Measurements from ENCODE around the gene PCDHGA4. TPM values are rescaled to one million over a fixed set of nuclear protein-coding genes. Genes with fewer than 3 reads are reported as not detected.
A peak's percentile ranks its signal among the peaks of the same experiment; 100 is the strongest.

Gene PCDHGA4
- total RNA-seq, 1 donor from 2014 or later = 0.72 TPM

- H3K27ac Mint-ChIP-seq (ENCODE audit: unreplicated experiment) = no peak overlapping the region
- H3K4me3 Mint-ChIP-seq (ENCODE audit: unreplicated experiment) = no peak overlapping the region
- H3K9me3 Mint-ChIP-seq (ENCODE audit: low read depth) = peaks cover 45% of the 10 kb centered on the region
- H3K27me3 Mint-ChIP-seq (ENCODE audit: low read depth) = no peaks in the 10 kb centered on the region
- peaks cover 9% of the 10 kb centered on the region for H3K36me3 Mint-ChIP-seq (ENCODE audit: low read depth)
- no peak for DNase-seq (ENCODE audit: low spot score)
- no peaks in the 10 kb centered on the region for H3K4me1 Mint-ChIP-seq (ENCODE audit: low read depth)
- TF ChIP-seq, protein P1, sequence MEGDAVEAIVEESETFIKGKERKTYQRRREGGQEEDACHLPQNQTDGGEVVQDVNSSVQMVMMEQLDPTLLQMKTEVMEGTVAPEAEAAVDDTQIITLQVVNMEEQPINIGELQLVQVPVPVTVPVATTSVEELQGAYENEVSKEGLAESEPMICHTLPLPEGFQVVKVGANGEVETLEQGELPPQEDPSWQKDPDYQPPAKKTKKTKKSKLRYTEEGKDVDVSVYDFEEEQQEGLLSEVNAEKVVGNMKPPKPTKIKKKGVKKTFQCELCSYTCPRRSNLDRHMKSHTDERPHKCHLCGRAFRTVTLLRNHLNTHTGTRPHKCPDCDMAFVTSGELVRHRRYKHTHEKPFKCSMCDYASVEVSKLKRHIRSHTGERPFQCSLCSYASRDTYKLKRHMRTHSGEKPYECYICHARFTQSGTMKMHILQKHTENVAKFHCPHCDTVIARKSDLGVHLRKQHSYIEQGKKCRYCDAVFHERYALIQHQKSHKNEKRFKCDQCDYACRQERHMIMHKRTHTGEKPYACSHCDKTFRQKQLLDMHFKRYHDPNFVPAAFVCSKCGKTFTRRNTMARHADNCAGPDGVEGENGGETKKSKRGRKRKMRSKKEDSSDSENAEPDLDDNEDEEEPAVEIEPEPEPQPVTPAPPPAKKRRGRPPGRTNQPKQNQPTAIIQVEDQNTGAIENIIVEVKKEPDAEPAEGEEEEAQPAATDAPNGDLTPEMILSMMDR (IDR thresholded peaks at IDR 0.05) = no peak
Measured at GRCh38 chr5:141351591-141351990, 3.2 kb upstream of the PCDHGA4 start.

GRCh38 chr5:141355641-141356040, 820 bp downstream of the PCDHGA4 start:
- H3K4me1 Mint-ChIP-seq (ENCODE audit: low read depth) = no peaks in the 10 kb centered on the region
- no peak overlapping the region for H3K4me3 Mint-ChIP-seq (ENCODE audit: unreplicated experiment)
- DNase-seq (ENCODE audit: low spot score) = no peak
- H3K36me3 Mint-ChIP-seq (ENCODE audit: low read depth) = peaks cover 12% of the 10 kb centered on the region
- no peaks in the 10 kb centered on the region for H3K27me3 Mint-ChIP-seq (ENCODE audit: low read depth)
- H3K27ac Mint-ChIP-seq (ENCODE audit: unreplicated experiment) = no peak overlapping the region
- TF ChIP-seq, protein P1 (IDR thresholded peaks at IDR 0.05) = no peak
- H3K9me3 Mint-ChIP-seq (ENCODE audit: low read depth) = peaks cover 57% of the 10 kb centered on the region

GRCh38 chr5:141356133-141356532, 1.3 kb downstream of the PCDHGA4 start:
- no peaks in the 10 kb centered on the region for H3K4me1 Mint-ChIP-seq (ENCODE audit: low read depth)
- H3K4me3 Mint-ChIP-seq (ENCODE audit: unreplicated experiment) = no peak overlapping the region
- peaks cover 59% of the 10 kb centered on the region for H3K9me3 Mint-ChIP-seq (ENCODE audit: low read depth)
- no peaks in the 10 kb centered on the region for H3K27me3 Mint-ChIP-seq (ENCODE audit: low read depth)
- peaks cover 14% of the 10 kb centered on the region for H3K36me3 Mint-ChIP-seq (ENCODE audit: low read depth)
- DNase-seq (ENCODE audit: low spot score) = no peak
- TF ChIP-seq, protein P1 (IDR thresholded peaks at IDR 0.05) = no peak
- no peak overlapping the region for H3K27ac Mint-ChIP-seq (ENCODE audit: unreplicated experiment)

DNA sequence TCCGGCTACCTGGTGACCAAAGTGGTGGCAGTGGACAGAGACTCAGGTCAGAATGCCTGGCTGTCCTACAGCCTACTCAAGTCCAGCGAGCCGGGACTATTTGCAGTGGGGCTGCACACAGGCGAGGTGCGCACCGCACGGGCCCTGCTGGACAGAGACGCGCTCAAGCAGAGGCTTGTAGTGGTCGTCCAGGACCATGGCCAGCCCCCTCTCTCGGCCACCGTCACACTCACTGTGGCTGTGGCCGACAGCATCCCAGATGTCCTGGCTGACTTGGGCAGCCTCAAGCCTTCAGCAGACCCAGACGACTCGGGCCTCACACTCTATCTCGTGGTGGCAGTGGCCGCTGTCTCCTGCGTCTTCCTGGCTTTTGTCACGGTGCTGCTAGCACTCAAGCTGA, 2.1 kb downstream of the PCDHGA4 start:
- no peak overlapping the region for H3K4me3 Mint-ChIP-seq (ENCODE audit: unreplicated experiment)
- peaks cover 14% of the 10 kb centered on the region for H3K36me3 Mint-ChIP-seq (ENCODE audit: low read depth)
- H3K27ac Mint-ChIP-seq (ENCODE audit: unreplicated experiment) = no peak overlapping the region
- no peaks in the 10 kb centered on the region for H3K27me3 Mint-ChIP-seq (ENCODE audit: low read depth)
- peaks cover 62% of the 10 kb centered on the region for H3K9me3 Mint-ChIP-seq (ENCODE audit: low read depth)
- TF ChIP-seq, protein P1 (IDR thresholded peaks at IDR 0.05) = no peak
- no peak for DNase-seq (ENCODE audit: low spot score)
- H3K4me1 Mint-ChIP-seq (ENCODE audit: low read depth) = no peaks in the 10 kb centered on the region

DNA sequence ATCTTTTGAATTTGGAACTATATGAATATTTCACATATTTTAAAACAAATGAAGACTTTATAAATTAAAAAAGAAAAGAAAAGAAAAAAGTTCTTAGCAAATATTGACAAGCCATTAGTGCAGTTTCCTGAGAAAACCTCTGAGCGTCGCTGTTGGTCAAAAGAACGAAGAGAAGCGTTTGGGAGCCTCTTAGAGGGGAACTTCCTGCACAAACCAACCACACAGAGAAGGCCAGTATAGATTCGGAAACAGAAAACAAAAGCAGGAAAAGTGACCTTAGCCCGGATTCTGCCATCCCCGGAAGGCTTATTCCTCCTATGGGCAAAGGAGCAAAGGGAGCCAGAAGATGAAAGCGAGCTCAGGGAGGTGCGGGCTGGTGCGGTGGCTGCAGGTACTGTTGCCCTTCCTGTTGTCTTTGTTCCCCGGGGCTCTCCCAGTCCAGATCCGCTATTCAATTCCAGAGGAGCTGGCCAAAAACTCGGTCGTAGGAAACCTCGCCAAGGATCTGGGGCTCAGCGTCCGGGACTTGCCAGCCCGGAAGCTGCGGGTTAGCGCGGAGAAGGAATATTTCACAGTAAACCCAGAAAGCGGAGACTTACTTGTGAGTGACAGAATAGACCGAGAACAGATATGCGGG, 5.1 kb downstream of the PCDHGA4 start, which contains the start of gene PCDHGB2:
Gene PCDHGB2 (plus strand): TSS at position 205 of the 637 bp plus-strand sequence. CDS start 142 bp downstream, at position 347.
- Mint-ChIP-seq H3K27ac (ENCODE audit: unreplicated experiment) (no peak within 1 kb of the TSS), H3K27me3 (ENCODE audit: low read depth) (no peaks in the 10 kb centered on the region), H3K4me3 (ENCODE audit: unreplicated experiment) (no peak within 1 kb of the TSS), H3K36me3 (ENCODE audit: low read depth) (peaks cover 17% of the 10 kb centered on the region), H3K9me3 (ENCODE audit: low read depth) (peaks cover 70% of the 10 kb centered on the region), H3K4me1 (ENCODE audit: low read depth) (no peaks in the 10 kb centered on the region)
- no peak for DNase-seq (ENCODE audit: low spot score)
- TF ChIP-seq, protein P1 (IDR thresholded peaks at IDR 0.05) = peak; percentile 25
